MCF 10A (cell line): ENCODE measurements around the gene PPP4R1. TPM values are rescaled to one million over a fixed set of nuclear protein-coding genes. Genes with fewer than 3 reads are reported as not detected.
"Not testable (repeated sequence)": the region's sequence is repeated elsewhere in the genome, so short reads cannot be mapped to it uniquely, and the experiment has no call there.

Experiments used
- BruUV-seq: library from RNA; stranded (reverse); fragments of 400-500 nt; replicated peaks from 2 replicates; lab custom pipeline; 2021; lab: Mats Ljungman, UMichigan
- CTCF ChIA-PET: fragments of 300-600 bp; sonication (Branson Sonifier 250); formaldehyde crosslinking; extraction: SDS; loops from one replicate; lab custom pipeline; 2021; ENCODE audit warnings: antibody characterized with exemption, inconsistent platforms; lab: Yijun Ruan, JAX
- POLR2A ChIA-PET: fragments of 300-600, 350-650 bp; sonication (Branson Sonifier 250); formaldehyde crosslinking; extraction: SDS; loops from one replicate; lab custom pipeline; 2020; ENCODE audit warnings: antibody characterized with exemption, inconsistent platforms; lab: Yijun Ruan, JAX
- DNase-seq: peaks from one replicate; pipeline ENCODE4 v3.0.0-alpha.2; 2018; ENCODE audit not compliant: unreplicated experiment
- H3K27ac Mint-ChIP-seq: one replicate; pipeline ENCODE4 v1.8.0; 2022; ENCODE audit warnings: mild to moderate bottlenecking, low read depth, mixed read lengths; ENCODE audit not compliant: unreplicated experiment
- H3K27me3 Mint-ChIP-seq: one replicate; pipeline ENCODE4 v1.8.0; 2022; ENCODE audit warnings: mixed read lengths; ENCODE audit not compliant: insufficient read depth, unreplicated experiment
- H3K36me3 Mint-ChIP-seq: one replicate; pipeline ENCODE4 v1.8.0; 2022; ENCODE audit warnings: mild to moderate bottlenecking, moderate library complexity, mixed read lengths; ENCODE audit not compliant: insufficient read depth, unreplicated experiment
- H3K4me1 Mint-ChIP-seq: one replicate; pipeline ENCODE4 v1.8.0; 2022; ENCODE audit warnings: mixed read lengths; ENCODE audit not compliant: insufficient read depth, unreplicated experiment
- H3K4me3 Mint-ChIP-seq: one replicate; pipeline ENCODE4 v1.8.0; 2022; ENCODE audit warnings: mild to moderate bottlenecking, moderate library complexity, mixed read lengths; ENCODE audit not compliant: unreplicated experiment
- H3K9me3 Mint-ChIP-seq: one replicate; pipeline ENCODE4 v1.8.0; 2022; ENCODE audit warnings: mixed read lengths; ENCODE audit not compliant: unreplicated experiment
- intact Hi-C: fragments of 100-400 bp; cut with micrococcal nuclease; formaldehyde crosslinking; loops from 2 replicates; pipeline ENCODE4 v1.14.1; 2022
- total RNA-seq: library from RNA; stranded (reverse); gene quantifications from 2 replicates; pipeline ENCODE4 v1.2.3, GENCODE V29; 2022
- TF ChIP-seq, protein P1 (sequence below): fragments of 200-600 bp; IDR thresholded peaks from one replicate; pipeline ENCODE4 v1.8.0; 2022; ENCODE audit warnings: antibody characterized with exemption, mild to moderate bottlenecking; ENCODE audit not compliant: unreplicated experiment

The PPP4R1 gene
- total RNA-seq, 1 experiment from 2014 or later, result 109 TPM

DNA sequence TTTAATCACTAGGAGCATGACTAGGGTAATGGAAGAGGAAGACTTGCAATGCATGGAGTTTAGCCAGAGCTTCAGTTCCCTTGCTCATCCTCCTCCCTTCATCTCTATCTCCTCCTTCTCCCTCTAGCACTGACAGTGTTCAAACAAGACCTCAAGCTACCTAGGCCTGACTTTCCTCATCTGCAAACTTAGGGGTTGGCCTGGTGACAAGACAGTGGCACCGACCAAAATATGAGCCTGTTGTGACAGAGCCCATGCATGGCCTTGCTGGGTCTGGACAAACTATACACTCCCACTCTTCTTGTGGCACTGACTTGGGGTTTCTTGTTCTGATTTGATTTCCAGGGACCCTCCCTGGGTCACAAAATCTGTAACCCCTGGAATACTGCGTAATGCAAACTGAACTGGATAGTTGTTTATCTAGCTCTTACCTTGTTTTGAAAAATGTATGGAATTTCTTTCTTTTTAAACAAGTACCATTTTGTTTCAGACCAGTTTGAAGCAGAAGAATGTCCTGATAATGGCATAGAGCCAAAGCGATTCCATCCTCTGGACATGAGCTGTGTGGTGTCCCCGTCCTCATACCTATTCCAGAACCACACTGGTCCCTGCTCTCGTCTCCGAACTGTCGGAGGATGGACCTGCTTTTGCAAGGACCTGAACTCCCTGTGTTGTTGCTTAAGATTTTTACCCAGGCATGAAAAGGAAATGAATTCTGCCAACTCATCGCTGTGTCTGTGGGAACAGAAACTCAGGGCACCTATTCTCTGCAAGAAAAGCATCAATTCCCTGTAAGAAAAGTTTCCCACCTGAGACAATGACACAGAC, 33.4 kb upstream of the PPP4R1 start:
- TF ChIP-seq, protein P1, sequence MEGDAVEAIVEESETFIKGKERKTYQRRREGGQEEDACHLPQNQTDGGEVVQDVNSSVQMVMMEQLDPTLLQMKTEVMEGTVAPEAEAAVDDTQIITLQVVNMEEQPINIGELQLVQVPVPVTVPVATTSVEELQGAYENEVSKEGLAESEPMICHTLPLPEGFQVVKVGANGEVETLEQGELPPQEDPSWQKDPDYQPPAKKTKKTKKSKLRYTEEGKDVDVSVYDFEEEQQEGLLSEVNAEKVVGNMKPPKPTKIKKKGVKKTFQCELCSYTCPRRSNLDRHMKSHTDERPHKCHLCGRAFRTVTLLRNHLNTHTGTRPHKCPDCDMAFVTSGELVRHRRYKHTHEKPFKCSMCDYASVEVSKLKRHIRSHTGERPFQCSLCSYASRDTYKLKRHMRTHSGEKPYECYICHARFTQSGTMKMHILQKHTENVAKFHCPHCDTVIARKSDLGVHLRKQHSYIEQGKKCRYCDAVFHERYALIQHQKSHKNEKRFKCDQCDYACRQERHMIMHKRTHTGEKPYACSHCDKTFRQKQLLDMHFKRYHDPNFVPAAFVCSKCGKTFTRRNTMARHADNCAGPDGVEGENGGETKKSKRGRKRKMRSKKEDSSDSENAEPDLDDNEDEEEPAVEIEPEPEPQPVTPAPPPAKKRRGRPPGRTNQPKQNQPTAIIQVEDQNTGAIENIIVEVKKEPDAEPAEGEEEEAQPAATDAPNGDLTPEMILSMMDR, result no peak
- no peaks in the 10 kb centered on the region for H3K27me3 Mint-ChIP-seq
- H3K4me1 Mint-ChIP-seq, result peaks cover 21% of the 10 kb centered on the region
- H3K9me3 Mint-ChIP-seq, result no peaks in the 10 kb centered on the region
- peak overlapping the region; percentile 97 for H3K27ac Mint-ChIP-seq
- H3K36me3 Mint-ChIP-seq, result peaks cover 5% of the 10 kb centered on the region
- intact Hi-C loops, result loop anchor here (2.0 kb wide), 1 partner anchor 33 kb away; the partner anchor contains the start of gene PPP4R1
- DNase-seq, result peak; percentile 73
- POLR2A ChIA-PET, result interaction anchor here (0.6 to 2.1 kb wide), 11 partner anchors 11 to 68 kb away, joined by 3 to 10 read pairs (median 5); no protein-coding TSS in a partner anchor
- BruUV-seq, result no TSS peak
- CTCF ChIA-PET, result interaction anchor here (0.6 to 1.8 kb wide), 6 partner anchors 9 to 1266 kb away, joined by 3 to 7 read pairs (median 4); no protein-coding TSS in a partner anchor
- no peak overlapping the region for H3K4me3 Mint-ChIP-seq

DNA sequence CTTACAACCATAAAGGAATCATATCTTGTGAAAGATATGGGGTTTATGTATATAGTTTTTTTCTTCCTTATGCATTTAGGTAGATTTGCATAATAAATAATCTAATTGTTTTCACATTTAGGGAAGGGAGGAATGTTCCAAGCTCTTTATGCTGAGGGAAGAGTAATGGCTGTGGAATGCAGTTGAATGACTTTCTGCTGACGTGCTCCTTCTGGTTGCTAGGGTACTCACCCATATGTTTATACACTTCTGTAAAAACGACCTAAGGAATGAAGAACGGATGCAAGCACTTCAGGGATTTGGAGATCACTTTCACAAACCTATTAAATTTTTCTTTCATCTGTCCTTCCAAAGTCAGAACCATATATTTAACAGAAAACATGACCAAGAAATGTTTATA, 29.2 kb upstream of the PPP4R1 start:
- Mint-ChIP-seq H3K4me1 (peaks cover 19% of the 10 kb centered on the region), H3K27me3 (no peaks in the 10 kb centered on the region), H3K27ac (peak overlapping the region; percentile 96), H3K4me3 (peak overlapping the region; percentile 4), H3K9me3 (no peaks in the 10 kb centered on the region), H3K36me3 (no peaks in the 10 kb centered on the region)
- intact Hi-C loops, result loop anchor here (1.0 kb wide), 1 partner anchor 30 kb away; no protein-coding TSS in a partner anchor
- BruUV-seq, result no TSS peak
- peak; percentile 84 for DNase-seq
- ChIA-PET CTCF (interaction anchor here (0.5 to 1.3 kb wide), 3 partner anchors 12 to 28 kb away, joined by 3 to 5 read pairs (median 4); no protein-coding TSS in a partner anchor), POLR2A (interaction anchor here (0.5 to 2.9 kb wide), 9 partner anchors 9 to 527 kb away, joined by 3 to 17 read pairs (median 3); no protein-coding TSS in a partner anchor)
- TF ChIP-seq, protein P1, result no peak

DNA sequence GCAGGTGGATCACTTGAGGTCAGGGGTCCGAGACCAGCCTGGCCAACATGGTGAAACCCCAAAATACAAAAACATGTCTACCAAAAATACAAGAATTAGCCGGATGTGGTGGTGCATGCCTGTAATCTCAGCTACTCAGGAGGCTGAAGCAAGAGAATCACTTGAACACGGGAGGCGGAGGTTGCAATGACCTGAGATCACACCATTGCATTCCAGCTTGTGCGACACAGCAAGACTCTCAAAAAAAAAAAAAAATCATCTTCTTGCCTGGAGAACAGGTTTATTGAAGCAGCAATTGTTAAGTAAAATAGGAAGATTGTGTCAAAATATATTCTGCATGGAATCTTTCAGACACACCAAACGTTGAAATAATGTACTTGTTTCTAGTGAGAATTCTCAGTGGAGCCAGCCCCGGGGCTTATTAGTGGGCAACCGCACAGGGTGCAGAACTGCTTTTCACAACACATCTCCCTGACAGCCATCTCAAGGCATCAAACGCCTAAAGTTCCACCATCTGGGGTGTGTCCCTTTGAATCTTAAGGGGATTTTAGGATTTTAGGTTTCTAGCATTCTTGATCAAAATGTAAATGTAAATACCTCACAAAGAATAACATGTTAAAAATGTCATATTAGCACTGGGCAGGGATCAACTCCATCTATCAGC, 28.6 kb upstream of the PPP4R1 start:
- Mint-ChIP-seq H3K27me3 (no peaks in the 10 kb centered on the region), H3K27ac (peak overlapping the region; percentile 96), H3K4me1 (peaks cover 16% of the 10 kb centered on the region), H3K9me3 (no peaks in the 10 kb centered on the region), H3K36me3 (no peaks in the 10 kb centered on the region), H3K4me3 (peak overlapping the region; percentile 4)
- no TSS peak for BruUV-seq
- CTCF ChIA-PET, result interaction anchor here (0.5 to 1.0 kb wide), 2 partner anchors 11 to 27 kb away, joined by 4 to 5 read pairs; no protein-coding TSS in a partner anchor
- DNase-seq, result peak; percentile 53
- TF ChIP-seq, protein P1, result no peak
- POLR2A ChIA-PET, result interaction anchor here (0.7 to 2.9 kb wide), 7 partner anchors 9 to 528 kb away, joined by 3 to 17 read pairs (median 3); no protein-coding TSS in a partner anchor
- intact Hi-C loops, result loop anchor here (1.0 kb wide), 1 partner anchor 30 kb away; no protein-coding TSS in a partner anchor

DNA sequence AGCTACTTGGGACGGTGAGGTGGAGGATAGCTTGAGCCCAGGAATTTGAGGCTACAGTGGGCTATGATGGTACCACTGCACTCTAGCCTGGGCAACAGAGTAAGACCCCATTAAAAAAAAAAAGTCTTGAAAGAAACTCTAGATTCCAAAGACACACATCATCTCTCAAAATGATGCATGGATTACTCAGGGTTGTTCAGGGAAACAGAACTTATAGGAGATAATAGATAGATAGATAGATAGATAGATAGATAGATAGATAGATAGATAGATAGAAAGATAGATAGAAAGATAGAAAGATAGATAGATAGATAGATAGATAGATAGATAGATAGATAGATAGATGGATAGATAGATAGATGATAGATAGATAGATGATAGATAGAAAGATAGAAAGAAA, 26.7 kb upstream of the PPP4R1 start:
- ChIA-PET POLR2A (interaction anchor here (1.5 kb wide), 1 partner anchor 22 kb away, joined by 3 read pairs; no protein-coding TSS in a partner anchor), CTCF (interaction anchor here (0.8 kb wide), 1 partner anchor 12 kb away, joined by 3 read pairs; no protein-coding TSS in a partner anchor)
- H3K4me1 Mint-ChIP-seq, H3K36me3 Mint-ChIP-seq, H3K9me3 Mint-ChIP-seq, H3K27me3 Mint-ChIP-seq, H3K4me3 Mint-ChIP-seq, intact Hi-C loops, DNase-seq, BruUV-seq: not testable (repeated sequence)
- peak overlapping the region; percentile 69 for H3K27ac Mint-ChIP-seq
